K562 (cell line): ENCODE data around the gene ERVFRD-1. TPM values are rescaled to one million over a fixed set of nuclear protein-coding genes. Genes with fewer than 3 reads are reported as not detected.
A peak's percentile ranks its signal among the peaks of the same experiment; 100 is the strongest.

ENCODE experiments used
- AFF4 ChIP-seq: sonication (generic); formaldehyde crosslinking; IDR thresholded peaks from 2 replicates; pipeline ENCODE4 v1.8.0; 2023; ENCODE audit warnings: mild to moderate bottlenecking, missing genetic modification reagents
- CBFA2T3 ChIP-seq: fragments of 450-650 bp; IDR thresholded peaks from 2 replicates; pipeline ENCODE4 v1.6.1; 2017
- CBX1 ChIP-seq: sonication (generic); IDR thresholded peaks from 2 replicates; pipeline ENCODE4 v1.6.1; 2016; ENCODE audit warnings: antibody characterized with exemption, low read depth, mild to moderate bottlenecking
- CBX5 ChIP-seq: IDR thresholded peaks from 2 replicates; pipeline ENCODE4 v1.6.1; 2014; ENCODE audit warnings: low read depth, borderline replicate concordance
- CEBPB ChIP-seq: fragments of 450-650 bp; IDR thresholded peaks from 2 replicates; pipeline ENCODE4 v1.6.1; 2016; ENCODE audit warnings: missing genetic modification characterization, missing compliant biosample characterization
- EP400 ChIP-seq: fragments of 450-650 bp; IDR thresholded peaks from 2 replicates; pipeline ENCODE4 v1.6.1; 2017; ENCODE audit warnings: antibody characterized with exemption, mild to moderate bottlenecking, moderate library complexity
- ERF ChIP-seq: fragments of 450-650 bp; formaldehyde crosslinking; IDR thresholded peaks from 2 replicates; pipeline ENCODE4 v1.4.0; 2020; ENCODE audit warnings: mild to moderate bottlenecking, mixed read lengths
- FOS ChIP-seq: IDR thresholded peaks from 3 replicates; pipeline ENCODE4 v1.6.1; 2011; ENCODE audit not compliant: insufficient read length; ENCODE audit errors: extremely low read depth
- IFI16 ChIP-seq: fragments of 250-450 bp; sonication (Bioruptor Pico); IDR thresholded peaks from 2 replicates; pipeline ENCODE4 v2.1.2; 2022; ENCODE audit warnings: mild to moderate bottlenecking, inconsistent platforms
- MECOM ChIP-seq: fragments of 250-450 bp; sonication (Bioruptor Pico); IDR thresholded peaks from 2 replicates; pipeline ENCODE4 v1.8.0; 2022; ENCODE audit warnings: inconsistent platforms
- YY1 ChIP-seq, 3 experiments: IDR thresholded peaks; 2 replicates each; pipeline ENCODE4 v1.6.1; 2011; ENCODE audit warnings: low read length in 2 of 3, mild to moderate bottlenecking in 2 of 3, moderate library complexity in 2 of 3, borderline replicate concordance in 1 of 3, control low read depth in 1 of 3, low read depth in 1 of 3; ENCODE audit not compliant: insufficient read depth in 3 of 3, insufficient replicate concordance in 2 of 3, control insufficient read depth in 1 of 3, insufficient read length in 1 of 3; ENCODE audit errors: extremely low read depth in 1 of 3
- ZBTB2 ChIP-seq: fragments of 450-650 bp; IDR thresholded peaks from 2 replicates; pipeline ENCODE4 v1.6.1; 2016; ENCODE audit warnings: antibody characterized with exemption
- ZNF197 ChIP-seq: fragments of 200-800 bp; sonication (Bioruptor generic); IDR thresholded peaks from 2 replicates; pipeline ENCODE4 v1.6.1; 2016; ENCODE audit warnings: low read depth, missing genetic modification characterization, missing compliant biosample characterization
- ZNF24 ChIP-seq: fragments of 450-650 bp; IDR thresholded peaks from 2 replicates; pipeline ENCODE4 v1.6.1; 2016
- ZNF316 ChIP-seq: fragments of 450-650 bp; IDR thresholded peaks from 2 replicates; pipeline ENCODE4 v1.6.1; 2016
- ZNF75A ChIP-seq: fragments of 450-650 bp; formaldehyde crosslinking; IDR thresholded peaks from 2 replicates; pipeline ENCODE4 v1.4.0; 2020; ENCODE audit warnings: mild to moderate bottlenecking
- polyA plus RNA-seq, 8 experiments: library from polyadenylated mRNA; depleted of rRNA in 4 of 8; stranded (reverse) in 5 of 8; unstranded in 3 of 8; fragments of >200 nt; fragmentation: Nextera tagmentation in 2 of 8; fragmentation: Illumina TruSeq in 1 of 8; extraction: Ambion mirVana in 2 of 8; extraction: Trizol in 1 of 8; gene quantifications; 2 replicates each; pipeline versions ENCODE4 v1.2.1 to v1.2.3, GENCODE V29; 2011 to 2014; ENCODE audit warnings: inconsistent platforms in 1 of 8, missing spikeins in 1 of 8
- total RNA-seq, 7 experiments: library from RNA; depleted of rRNA in 6 of 7; stranded (reverse); fragments of >200 nt in 6 of 7; fragmentation: Illumina TruSeq in 2 of 7; extraction: Trizol in 2 of 7; gene quantifications; 2 replicates each; pipeline versions ENCODE4 v1.2.1 to v1.2.3, GENCODE V29; 2011 to 2021; ENCODE audit warnings: low replicate concordance in 1 of 7

Gene ERVFRD-1
- total and polyA plus RNA-seq, 9 of the 15 experiments (the other 6 are each of a cell fraction or from before 2014, with no cell fraction given), result 0.05 to 0.14 (median 0.09) TPM; not detected in 2

GRCh38 chr6:11143394-11144371, 32.2 kb upstream of the ERVFRD-1 start (continued):
- no peak for TF ChIP-seq AFF4 (CRISPR knock-in tag)
- TF ChIP-seq FOS, result peak; percentile 80
- TF ChIP-seq ZNF197 (CRISPR knock-in tag), result peak; percentile 75; the same call in 1 of the 2 replicates
- peak; percentile 98 for TF ChIP-seq ZNF316
- no peak for TF ChIP-seq MECOM (CRISPR knock-in tag)
- peak; percentile 65 for TF ChIP-seq CBFA2T3
- peak; percentile 100 for TF ChIP-seq CEBPB (tag)
- no peak for TF ChIP-seq IFI16 (CRISPR knock-in tag)
- TF ChIP-seq CBX1, result peak; percentile 58; the same call in 1 of the 2 replicates
- peak; percentile 58; the same call in 1 of the 2 replicates for TF ChIP-seq ERF (CRISPR knock-in tag)
- peak; percentile 45; the same call in 1 of the 2 replicates for TF ChIP-seq ZBTB2
- peak; percentile 65 for TF ChIP-seq EP400
- TF ChIP-seq ZNF75A (CRISPR knock-in tag), result no peak
- TF ChIP-seq CBX5, result peak; percentile 75; the same call in 1 of the 2 replicates
- TF ChIP-seq ZNF24, result peak; percentile 65
- no peak for TF ChIP-seq YY1 (IDR thresholded peaks at IDR 0.05; ENCODE audit: borderline replicate concordance in 1 of 3, control insufficient read depth in 1 of 3, extremely low read depth in 1 of 3, insufficient read depth in 3 of 3, insufficient read length in 1 of 3, insufficient replicate concordance in 2 of 3, low read depth in 1 of 3, low read length in 2 of 3)
